ENCODE measurements around the gene ADCY2.

- no peak for TF ChIP-seq CTCF (IDR thresholded peaks at IDR 0.05)
- no peak for TF ChIP-seq EP300 (IDR thresholded peaks at IDR 0.05)
These were observed at the start of gene ADCY2 for GRCh38 chr5:7395947-7396712.

All from stomach (tissue), 4 donors.